GM12872 (cell line): ENCODE results near the gene PDZRN3.

ENCODE experiments used
- CTCF ChIP-seq: IDR thresholded peaks from 3 replicates; pipeline ENCODE4 v1.5.1; 2011; ENCODE audit warnings: low read depth, mild to moderate bottlenecking, low read length, moderate library complexity; ENCODE audit not compliant: insufficient read depth

PDZRN3 gene

DNA sequence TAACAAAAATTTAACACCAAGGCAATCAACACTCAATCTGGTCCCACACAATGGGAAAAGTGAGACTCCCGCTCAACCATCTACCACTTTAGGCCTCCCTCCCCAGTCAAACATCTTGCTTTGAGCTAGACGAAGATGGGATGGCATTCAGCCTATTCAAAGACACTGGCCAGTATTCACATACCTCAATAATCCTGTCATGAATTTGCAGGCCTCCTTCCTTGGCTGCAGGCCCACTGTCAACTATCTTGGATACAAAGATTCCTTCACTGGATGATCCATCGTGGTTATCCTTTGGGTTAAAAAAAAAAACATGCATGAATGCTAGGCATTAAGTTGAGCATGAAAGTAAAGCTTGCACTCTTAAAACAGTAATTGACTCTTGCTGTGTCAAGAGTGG lies 22.6 kb downstream of the PDZRN3 start:
- TF ChIP-seq CTCF: no peak

DNA sequence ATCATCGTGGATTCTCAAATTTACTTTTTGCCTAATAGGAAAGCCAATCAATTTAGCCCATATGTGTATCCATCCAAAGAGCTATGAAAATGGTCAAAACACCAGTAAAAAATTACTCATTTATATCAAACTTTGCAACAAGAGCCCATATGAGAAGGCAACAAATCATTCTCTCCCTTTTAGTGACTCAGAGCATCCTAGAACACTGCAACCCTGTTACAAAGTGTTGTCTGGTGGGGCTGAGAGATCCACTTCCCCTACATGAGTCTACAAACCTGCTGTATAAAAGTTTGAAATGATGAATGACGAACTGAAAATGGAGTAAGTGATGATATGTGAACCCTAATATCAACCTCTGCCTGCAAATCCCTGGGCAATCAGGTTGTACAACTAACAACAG lies 23.3 kb downstream of the PDZRN3 start:
- no peak for TF ChIP-seq CTCF

- TF ChIP-seq CTCF: no peak
Observed at GRCh38 chr3:73601011-73601410, 23.7 kb downstream of the PDZRN3 start.

DNA sequence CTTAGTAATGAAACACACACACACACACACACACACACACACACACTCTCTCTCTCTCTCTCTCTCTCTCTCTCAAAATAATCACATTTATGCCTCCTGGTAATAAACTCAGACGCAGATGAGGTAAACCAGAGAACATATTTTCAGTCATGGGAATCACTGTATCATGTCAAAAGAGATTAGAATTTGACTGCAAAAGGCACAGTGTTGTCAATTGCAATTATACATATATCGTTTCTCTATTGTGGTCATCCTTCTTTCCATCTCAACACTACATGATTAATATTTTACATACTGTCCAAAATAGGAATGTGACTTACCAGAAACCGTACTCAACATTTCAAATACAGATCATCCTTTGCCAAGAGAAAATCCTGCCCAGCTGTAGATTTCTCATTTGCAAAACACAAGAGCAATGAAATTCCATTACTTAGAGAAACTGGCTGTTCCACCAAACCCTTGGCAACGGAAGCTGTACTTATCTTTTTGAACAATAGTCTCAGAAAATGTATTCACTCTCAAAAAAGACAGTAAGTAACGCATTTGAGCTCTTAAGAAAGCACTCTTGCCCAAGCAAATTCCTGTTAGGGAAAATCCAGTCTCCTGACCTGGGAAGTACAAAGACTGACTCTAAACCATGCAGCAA lies 24.3 kb downstream of the PDZRN3 start:
- no peak for TF ChIP-seq CTCF

GRCh38 chr3:73599605-73600004 lies 25.1 kb downstream of the PDZRN3 start:
- no peak for TF ChIP-seq CTCF

GRCh38 chr3:73597476-73597875 lies 27.3 kb downstream of the PDZRN3 start:
- TF ChIP-seq CTCF: no peak

DNA sequence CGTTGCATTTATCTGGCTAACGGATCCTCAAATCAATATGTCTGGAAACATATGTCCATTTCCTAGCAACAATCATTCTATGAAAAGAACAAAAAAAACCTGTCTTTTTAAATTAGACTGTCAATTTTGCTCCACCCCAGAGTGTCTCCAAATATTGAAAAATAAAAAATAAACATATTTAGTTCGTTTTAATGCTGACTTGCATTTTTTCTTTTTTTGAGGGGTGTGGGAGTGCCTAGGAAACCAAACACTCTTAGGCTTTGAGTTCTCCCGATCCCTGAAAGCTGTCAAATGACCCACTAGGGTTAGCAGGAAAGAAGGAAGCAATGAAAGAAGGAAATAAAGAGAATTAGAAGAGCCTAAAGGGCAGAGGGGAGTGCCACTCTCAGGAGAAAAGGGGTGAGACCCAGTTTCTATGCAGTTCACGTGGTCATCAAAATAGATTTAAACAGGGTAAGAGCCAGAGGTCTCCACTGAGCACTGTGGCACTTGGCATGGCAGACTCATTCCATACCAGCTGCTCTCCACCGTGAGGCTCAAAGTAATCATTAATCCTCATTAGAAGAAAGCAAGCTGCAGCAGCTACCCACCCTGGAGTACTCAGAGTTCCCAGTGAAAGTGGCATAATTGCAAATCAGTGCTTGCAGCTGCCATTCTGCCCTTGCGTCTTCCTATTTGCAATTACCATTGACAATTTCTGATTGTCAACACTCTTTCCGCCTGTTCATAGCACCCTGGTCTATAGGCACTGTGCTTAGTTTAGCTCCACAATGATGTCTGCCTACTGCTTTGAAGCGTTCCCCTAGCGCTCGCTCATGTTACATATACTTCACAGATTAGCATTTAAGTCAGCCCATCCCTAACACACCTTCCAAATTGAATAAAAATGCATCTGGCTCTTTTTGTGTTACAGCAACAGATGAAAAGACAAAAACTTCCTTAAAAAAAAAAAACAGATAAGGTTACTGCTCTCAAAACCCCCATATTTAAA lies 32.3 kb downstream of the PDZRN3 start:
- TF ChIP-seq CTCF: no peak
